Measurements from ENCODE around the gene VAMP5. TPM values are rescaled to one million over a fixed set of nuclear protein-coding genes. Genes with fewer than 3 reads are reported as not detected.

Gene VAMP5
- total RNA-seq, 1 experiment from 2014 or later, result 0.59 TPM

GRCh38 chr2:85582492-85582891 is 1.7 kb upstream of the VAMP5 start:
- DNase-seq, result no peak
- no peak overlapping the region for H3K23ac ChIP-seq (ENCODE audit: insufficient read length, low read depth, low read length)
- H3K4me1 ChIP-seq (ENCODE audit: insufficient read depth, low read length), result peaks cover 3% of the 10 kb centered on the region; the same call in 1 of the 2 replicates
- H2AK5ac ChIP-seq (ENCODE audit: insufficient read length, low read length), result no peak overlapping the region
- TF ChIP-seq CTCF (conservative IDR thresholded peaks at IDR 0.05), result no peak
- no peaks in the 10 kb centered on the region for H3K79me2 ChIP-seq (ENCODE audit: insufficient read depth, low read length)
- peaks cover 17% of the 10 kb centered on the region for H3K27me3 Mint-ChIP-seq (ENCODE audit: low read depth)
- no peak overlapping the region for H2AFZ ChIP-seq (ENCODE audit: low read length)
- H2BK120ac ChIP-seq (ENCODE audit: low read depth, low read length, poor library complexity, severe bottlenecking), result no peak overlapping the region
- no peak overlapping the region for H2BK12ac ChIP-seq (ENCODE audit: insufficient read length, low read depth, low read length)
- no CpG with 5 or more reads among the region's 1 CpG for WGBS (ENCODE audit: extremely low coverage, insufficient read length, low lambda C conversion rate)
- H3K79me1 ChIP-seq (ENCODE audit: insufficient read depth, low read depth, low read length, poor library complexity, severe bottlenecking), result no peaks in the 10 kb centered on the region
- H3K27me3 ChIP-seq (ENCODE audit: insufficient read depth, low read length), result peaks cover 5% of the 10 kb centered on the region; the same call in 1 of the 2 replicates
- H4K91ac ChIP-seq (ENCODE audit: insufficient read length, low read depth, low read length), result no peak overlapping the region
- no peak overlapping the region for H3K4me3 Mint-ChIP-seq
- no peak overlapping the region for H4K8ac ChIP-seq (replicated peaks; ENCODE audit: insufficient read length, low read depth, low read length)
- no peak overlapping the region for H2BK15ac ChIP-seq (ENCODE audit: low read depth, low read length)
- no peak overlapping the region for H3K4me2 ChIP-seq (ENCODE audit: insufficient read depth, insufficient read length, low read length)
- H3T11ph ChIP-seq (ENCODE audit: low read length), result no peak overlapping the region
- no peak overlapping the region for H3K14ac ChIP-seq (ENCODE audit: insufficient read depth, low read length)
- H3K27ac ChIP-seq (ENCODE audit: insufficient read length, low read depth, low read length), result no peak overlapping the region
- no peaks in the 10 kb centered on the region for H4K20me1 ChIP-seq (ENCODE audit: control insufficient read depth, insufficient read depth, insufficient read length)
- no peaks in the 10 kb centered on the region for H3K9me3 ChIP-seq (ENCODE audit: control insufficient read depth, low read depth, low read length)
- H3K9me3 Mint-ChIP-seq, result no peaks in the 10 kb centered on the region; a peak in 1 of 5 replicates
- H3K23me2 ChIP-seq (ENCODE audit: insufficient read length, low read depth, low read length, poor library complexity, severe bottlenecking), result peaks cover 7% of the 10 kb centered on the region
- no peak overlapping the region for H3K56ac ChIP-seq (ENCODE audit: insufficient read length, low read depth, low read length)
- no peak overlapping the region for H3K27ac Mint-ChIP-seq
- H3K18ac ChIP-seq (ENCODE audit: insufficient read length, low read depth, low read length), result no peak overlapping the region
- no peak overlapping the region for H3K9ac ChIP-seq (ENCODE audit: extremely low read depth, insufficient read length, low read length)
- no peaks in the 10 kb centered on the region; a peak in 2 of 7 replicates for H3K36me3 Mint-ChIP-seq (ENCODE audit: insufficient read depth in 1 of 3, low read depth in 3 of 3)
- no peak overlapping the region for H4K5ac ChIP-seq (ENCODE audit: insufficient read length, low read depth, low read length)
- peaks cover 21 to 24% of the 10 kb centered on the region in 2 experiments for H3K4me1 Mint-ChIP-seq
- H2BK20ac ChIP-seq (ENCODE audit: low read depth, low read length, poor library complexity, severe bottlenecking), result no peak overlapping the region
- H3K4ac ChIP-seq (ENCODE audit: low read depth, low read length), result no peak overlapping the region
- no peak overlapping the region for H2BK5ac ChIP-seq (ENCODE audit: insufficient read length, low read length)

Measured in H9 (cell line).